ENCODE measurements around the gene TMEM95. TPM values are rescaled to one million over a fixed set of nuclear protein-coding genes. Genes with fewer than 3 reads are reported as not detected.
A peak's percentile ranks its signal among the peaks of the same experiment; 100 is the strongest.

TMEM95 gene
- total and polyA plus RNA-seq, 2 of the 8 experiments (the other 6 are each of a cell fraction or from before 2014, with no cell fraction given) = not detected

DNA sequence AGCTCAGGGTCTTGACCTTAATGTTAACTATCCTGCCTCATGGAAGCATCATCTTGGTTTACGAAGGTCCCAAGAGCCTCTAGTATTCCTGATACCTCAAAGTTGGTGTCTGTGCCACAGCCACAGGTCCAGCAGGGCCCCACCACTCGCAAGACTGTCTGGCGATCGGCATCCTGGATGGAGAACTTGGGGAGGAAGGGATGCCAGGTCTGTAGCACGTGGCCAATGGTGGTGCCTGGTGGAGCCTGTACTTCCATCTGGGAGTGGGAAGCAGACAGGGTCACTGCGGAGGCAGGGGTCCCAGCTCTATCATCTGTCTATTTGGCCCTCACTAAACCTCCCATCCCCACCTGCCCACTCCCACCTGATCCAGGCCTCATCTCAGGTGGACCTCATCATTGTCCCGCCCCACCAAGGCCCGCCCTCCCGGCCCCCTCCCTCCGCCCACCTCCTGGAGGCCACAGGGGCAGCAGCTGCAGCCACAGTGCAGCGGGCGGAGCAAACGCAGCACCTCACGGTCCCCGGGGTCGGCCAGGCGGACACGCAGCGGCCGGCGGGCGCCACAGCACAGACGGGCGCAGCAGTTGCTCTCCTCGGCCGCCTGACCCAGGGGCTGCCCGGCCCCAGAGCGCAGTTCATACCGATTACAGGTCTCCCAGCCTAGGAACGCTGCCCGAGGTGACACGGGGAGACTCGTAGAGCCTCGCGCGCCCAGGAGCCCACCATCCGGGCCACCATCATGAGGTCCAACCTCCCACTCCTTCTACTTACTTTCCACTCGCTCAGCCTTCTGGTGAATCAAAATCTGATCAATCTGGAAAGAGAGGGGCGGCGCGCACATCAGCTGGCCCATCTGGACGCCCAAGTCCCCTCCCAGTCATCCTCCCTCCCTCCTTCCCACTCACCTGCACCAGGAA lies 38.0 kb downstream of the TMEM95 start:
- Histone ChIP-seq H3K4me2 (ENCODE audit: insufficient read depth in 1 of 2, low read depth in 2 of 2, low read length in 2 of 2) (peak overlapping the region; percentile 91 to 95), H3K4me1 (replicated peaks in 1 of 4; ENCODE audit: control insufficient read depth in 3 of 4, insufficient read depth in 4 of 4, low read length in 3 of 4) (peaks cover 0 to 9% (median 3%) of the 10 kb centered on the region in 4 experiments; a peak in 6 of 7 replicates), H3K79me1 (ENCODE audit: low read depth, low read length) (no peaks in the 10 kb centered on the region; the same call in 1 of the 2 replicates), H3K23ac (ENCODE audit: insufficient read length) (no peak overlapping the region), H4K5ac (ENCODE audit: insufficient read length, low read depth, low read length) (no peak overlapping the region), H3K79me2 (ENCODE audit: control insufficient read depth in 1 of 2, insufficient read depth in 2 of 2, low read length in 2 of 2) (no peaks in the 10 kb centered on the region), H3K4ac (replicated peaks; ENCODE audit: insufficient read length, low read depth, low read length) (no peak overlapping the region), H3K9ac (replicated peaks in 1 of 4; ENCODE audit: extremely low read depth in 1 of 4, low read depth in 3 of 4, low read length in 3 of 4) (no peak overlapping the region), H3K27me3 (replicated peaks in 1 of 4; ENCODE audit: control insufficient read depth in 3 of 4, extremely low read depth in 1 of 4, insufficient read depth in 3 of 4, low read length in 3 of 4) (no peaks in the 10 kb centered on the region), H2BK15ac (ENCODE audit: low read length) (no peak overlapping the region), H3K4me3 (ENCODE audit: extremely low read depth in 1 of 4, insufficient read depth in 2 of 4, low read depth in 3 of 4, low read length in 4 of 4) (peak overlapping the region; percentile 69 to 83 (median 72); a peak in 7 of 8 replicates), H3K9me3 (ENCODE audit: insufficient read depth in 2 of 2, low read depth in 1 of 2, low read length in 1 of 2) (no peaks in the 10 kb centered on the region), H2BK12ac (ENCODE audit: low read depth, low read length) (no peak overlapping the region), H4K8ac (ENCODE audit: extremely low read depth, insufficient read depth, low read length) (no peak overlapping the region), H4K91ac (replicated peaks; ENCODE audit: insufficient read length, low read length) (no peak overlapping the region), H3K56ac (replicated peaks; ENCODE audit: insufficient read length, low read depth, low read length) (no peak overlapping the region), H3K27ac (ENCODE audit: low read depth, low read length) (no peak overlapping the region), H2BK120ac (replicated peaks; ENCODE audit: low read depth, low read length) (no peak overlapping the region), H3K23me2 (ENCODE audit: low read depth, low read length) (peaks cover 14% of the 10 kb centered on the region; the same call in 1 of the 2 replicates), H3K18ac (ENCODE audit: extremely low read depth, low read length) (no peak overlapping the region), H2AFZ (ENCODE audit: low read length) (no peak overlapping the region), H2AK5ac (ENCODE audit: low read depth, low read length) (no peak overlapping the region), H3K14ac (ENCODE audit: insufficient read length) (no peak overlapping the region), H2BK5ac (ENCODE audit: low read depth, low read length) (peak overlapping the region; percentile 75; the same call in 1 of the 2 replicates), H3K36me3 (ENCODE audit: control insufficient read depth in 2 of 4, insufficient read depth in 4 of 4, low read length in 3 of 4) (peaks cover 0 to 27% (median 10%) of the 10 kb centered on the region in 4 experiments; a peak in 5 of 8 replicates), H2BK20ac (ENCODE audit: low read length) (no peak overlapping the region), H4K20me1 (replicated peaks in 1 of 2; ENCODE audit: control insufficient read depth in 1 of 2, insufficient read depth in 2 of 2, low read length in 2 of 2) (peaks cover 2 to 8% of the 10 kb centered on the region in 2 experiments)
- TF ChIP-seq E2F6 (IDR thresholded peaks at IDR 0.05) (peak; percentile 79; the same call in 1 of the 2 replicates), RBBP5 (IDR thresholded peaks at IDR 0.05; ENCODE audit: borderline replicate concordance, low read depth, low read length) (0 out of 2 replicates have a peak, but pooled peaks have one; percentile 15), TAF7 (optimal IDR thresholded peaks at IDR 0.05; ENCODE audit: borderline replicate concordance, low read depth, low read length) (no peak), SIRT6 (IDR thresholded peaks at IDR 0.05; ENCODE audit: low read length) (no peak)
- WGBS, 2 experiments (ENCODE audit: extremely low coverage in 1 of 2, insufficient coverage in 1 of 2, insufficient read length in 1 of 2, insufficient replicate concordance in 2 of 2, low coverage in 1 of 2, low lambda C conversion rate in 2 of 2, missing lambda C conversion rate in 1 of 2) = 45% methylated on average over 38 of the region's 42 CpGs; no CpG with 5 or more reads in 1 of the 2 experiments
- FAIRE-seq (no peak), DNase-seq (ENCODE audit: low read depth in 1 of 2, low spot score in 2 of 2) (no peak)
- ChIA-PET CTCF (ENCODE audit: partially characterized antibody) (interaction anchor here (0.6 to 2.6 kb wide), 14 partner anchors 9 to 197 kb away, joined by 3 to 9 read pairs (median 4); partner anchors contain the start of genes SOX15 and SPEM1), POLR2A (ENCODE audit: partially characterized antibody) (interaction anchor here (0.7 to 4.9 kb wide), 10 partner anchors 9 to 185 kb away, joined by 3 to 29 read pairs (median 3); partner anchors contain the start of genes GPS2, TMEM256 and TNK1)

Measured in H1 (cell line).